ENCODE measurements around the gene DGLUCY.
A peak's percentile ranks its signal among the peaks of the same experiment; 100 is the strongest.
"Not testable (repeated sequence)": the region's sequence is repeated elsewhere in the genome, so short reads cannot be mapped to it uniquely, and the experiment has no call there.

Gene DGLUCY

GRCh38 chr14:91218014-91218413 lies 104.1 kb downstream of the DGLUCY start:
- no peak for DNase-seq

GRCh38 chr14:91219517-91220389 lies 105.9 kb downstream of the DGLUCY start:
- no peak for DNase-seq

- no peak for DNase-seq
These were observed 106.7 kb downstream of the DGLUCY start for GRCh38 chr14:91220581-91221000.

- DNase-seq = no peak
These were observed 107.4 kb downstream of the DGLUCY start for GRCh38 chr14:91221270-91221669.

- DNase-seq = no peak
These were observed 109.3 kb downstream of the DGLUCY start for GRCh38 chr14:91223028-91223783.

GRCh38 chr14:91225025-91225424 lies 111.2 kb downstream of the DGLUCY start:
- no peak for DNase-seq

GRCh38 chr14:91226360-91226759 lies 112.5 kb downstream of the DGLUCY start:
- not testable (repeated sequence) for DNase-seq

- DNase-seq = no peak
These were observed 113.3 kb downstream of the DGLUCY start for GRCh38 chr14:91227183-91227628.

GRCh38 chr14:91228112-91229004 lies 114.5 kb downstream of the DGLUCY start:
- DNase-seq = peak; percentile 75 to 80 (median 77)

- no peak for DNase-seq
These were observed 115.1 kb downstream of the DGLUCY start for GRCh38 chr14:91229005-91229382.

GRCh38 chr14:91229743-91230200 lies 115.9 kb downstream of the DGLUCY start:
- DNase-seq = peak in 1 of 3 donors; percentile 20

- DNase-seq = peak in 2 of 3 donors; percentile 33 to 43
These were observed 116.6 kb downstream of the DGLUCY start for GRCh38 chr14:91230397-91231035.

- peak; percentile 63 to 78 (median 75) for DNase-seq
These were observed 117.6 kb downstream of the DGLUCY start for GRCh38 chr14:91231446-91231845.

- DNase-seq = no peak
These were observed 118.2 kb downstream of the DGLUCY start for GRCh38 chr14:91232052-91232451.

- peak; percentile 58 to 63 (median 62) for DNase-seq
These were observed 118.7 kb downstream of the DGLUCY start for GRCh38 chr14:91232603-91233002.

- no peak for DNase-seq
These were observed 120.3 kb downstream of the DGLUCY start for GRCh38 chr14:91233936-91234790.

GRCh38 chr14:91234791-91235114 lies 120.9 kb downstream of the DGLUCY start:
- no peak for DNase-seq

GRCh38 chr14:91235841-91236240 lies 122.0 kb downstream of the DGLUCY start:
- DNase-seq = no peak

GRCh38 chr14:91237219-91237618 lies 123.3 kb downstream of the DGLUCY start:
- peak in 2 of 3 donors; percentile 22 to 47 for DNase-seq

GRCh38 chr14:91238085-91238484 lies 124.2 kb downstream of the DGLUCY start:
- peak; percentile 18 to 56 (median 48) for DNase-seq

- peak; percentile 47 to 62 (median 54) for DNase-seq
These were observed 124.8 kb downstream of the DGLUCY start for GRCh38 chr14:91238661-91239060.

Data from suppressor macrophage treated with lipopolysaccharide for 1 hour (primary cell).